IPS-18a (cell line): ENCODE data around the gene TSR1.

Experiments used
- H3K27ac ChIP-seq: one replicate; pipeline ENCODE4 v1.5.1; 2013; ENCODE audit warnings: low read length
- H3K27me3 ChIP-seq: one replicate; pipeline ENCODE4 v1.6.1; 2013; ENCODE audit warnings: mild to moderate bottlenecking, low read length; ENCODE audit not compliant: control insufficient read depth, insufficient read depth
- H3K36me3 ChIP-seq: one replicate; pipeline ENCODE4 v1.6.1; 2013; ENCODE audit warnings: low read depth, low read length; ENCODE audit not compliant: control insufficient read depth
- H3K4me1 ChIP-seq: one replicate; pipeline ENCODE4 v1.6.1; 2013; ENCODE audit warnings: low read depth, low read length; ENCODE audit not compliant: control insufficient read depth
- H3K4me3 ChIP-seq: one replicate; pipeline ENCODE4 v1.5.1; 2013; ENCODE audit warnings: low read length
- H3K9ac ChIP-seq: one replicate; pipeline ENCODE4 v1.6.1; 2013; ENCODE audit warnings: mild to moderate bottlenecking, low read length, moderate library complexity
- H3K9me3 ChIP-seq: one replicate; pipeline ENCODE4 v1.6.1; 2013; ENCODE audit warnings: low read depth, low read length; ENCODE audit not compliant: control insufficient read depth

The TSR1 gene

DNA sequence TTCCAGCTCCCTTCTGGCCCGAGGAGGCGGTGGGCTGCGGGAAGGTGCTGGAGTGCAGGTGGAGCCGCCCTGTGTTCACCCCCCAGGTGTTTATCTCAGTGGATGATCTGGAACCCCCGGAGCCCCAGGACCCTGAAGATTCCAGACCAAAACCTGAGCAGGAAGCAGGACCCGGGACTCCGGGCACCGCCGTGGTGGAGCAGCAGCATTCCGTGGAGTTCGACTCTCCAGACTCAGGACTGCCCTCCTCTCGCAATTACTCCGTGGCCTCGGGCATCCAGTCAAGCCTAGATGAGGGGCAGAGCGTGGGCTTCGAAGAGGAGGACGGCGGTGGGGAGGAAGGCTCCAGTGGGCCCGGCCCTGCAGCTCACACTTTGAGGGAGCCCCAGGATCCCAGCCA lies 39.1 kb upstream of the TSR1 start:
- Histone ChIP-seq H3K4me1 (no peaks in the 10 kb centered on the region), H3K9me3 (no peaks in the 10 kb centered on the region), H3K27me3 (no peaks in the 10 kb centered on the region), H3K9ac (no peak overlapping the region), H3K36me3 (no peaks in the 10 kb centered on the region), H3K27ac (no peak overlapping the region), H3K4me3 (no peak overlapping the region)

DNA sequence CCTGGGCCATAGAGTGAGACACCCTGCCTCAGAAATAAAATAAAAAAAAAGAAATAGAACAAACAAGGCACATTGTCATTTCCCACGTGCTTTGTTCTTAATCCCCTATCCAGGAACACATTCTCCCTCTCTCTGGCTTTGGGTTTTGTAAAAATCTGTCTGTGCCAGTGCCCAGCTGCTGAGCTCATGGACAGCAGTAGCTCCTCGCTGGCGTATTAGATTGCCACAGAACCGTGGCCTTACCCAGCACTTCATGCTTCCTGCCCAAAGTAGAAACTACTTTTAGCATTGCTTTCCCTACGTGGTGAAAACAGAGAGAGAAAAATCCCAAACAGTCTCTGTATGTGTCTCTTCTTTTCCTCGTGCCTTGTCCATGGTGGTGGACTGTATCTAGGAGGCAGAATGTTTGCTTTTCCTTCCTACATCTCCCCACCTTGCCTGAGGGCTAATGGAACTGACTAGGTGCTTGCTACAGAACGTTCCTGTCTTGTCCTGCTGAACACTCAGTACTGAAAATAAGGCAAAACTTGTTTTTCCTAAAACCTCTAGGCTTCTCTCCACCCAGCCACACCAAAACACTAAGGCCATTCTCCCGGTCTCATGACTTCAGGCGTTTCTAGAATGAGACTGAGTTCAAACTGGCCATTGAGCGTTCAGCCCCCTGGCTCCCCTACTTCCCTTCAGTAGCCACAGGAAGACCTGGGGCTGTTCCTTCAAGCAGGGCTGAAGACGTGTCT lies 38.5 kb upstream of the TSR1 start:
- Histone ChIP-seq H3K9me3 (no peaks in the 10 kb centered on the region), H3K9ac (no peak overlapping the region), H3K4me3 (no peak overlapping the region), H3K27ac (no peak overlapping the region), H3K4me1 (no peaks in the 10 kb centered on the region), H3K36me3 (no peaks in the 10 kb centered on the region), H3K27me3 (no peaks in the 10 kb centered on the region)

DNA sequence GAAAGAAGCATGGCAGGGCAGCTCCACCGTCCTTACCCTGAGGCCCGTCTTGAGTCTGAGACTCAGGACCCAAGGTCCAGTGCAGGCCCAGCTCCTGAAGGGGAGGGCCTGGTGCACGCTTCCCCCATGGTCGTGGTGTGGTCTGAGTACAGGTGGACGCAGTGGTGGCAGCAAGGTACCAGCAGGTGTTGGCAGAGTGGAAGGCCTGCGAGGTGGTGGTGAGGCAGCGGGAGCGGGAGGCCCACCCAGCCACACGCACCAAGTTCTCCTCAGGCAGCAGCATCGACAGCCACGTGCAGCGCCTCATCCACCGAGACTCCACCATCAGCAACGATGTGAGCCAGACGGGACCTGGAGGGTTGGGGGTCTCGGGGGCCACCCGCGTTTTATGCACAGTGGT lies 36.9 kb upstream of the TSR1 start:
- no peak overlapping the region for H3K4me3 ChIP-seq
- H3K4me1 ChIP-seq = no peaks in the 10 kb centered on the region
- H3K9me3 ChIP-seq = no peaks in the 10 kb centered on the region
- no peaks in the 10 kb centered on the region for H3K36me3 ChIP-seq
- H3K27ac ChIP-seq = no peak overlapping the region
- no peaks in the 10 kb centered on the region for H3K27me3 ChIP-seq
- H3K9ac ChIP-seq = no peak overlapping the region

DNA sequence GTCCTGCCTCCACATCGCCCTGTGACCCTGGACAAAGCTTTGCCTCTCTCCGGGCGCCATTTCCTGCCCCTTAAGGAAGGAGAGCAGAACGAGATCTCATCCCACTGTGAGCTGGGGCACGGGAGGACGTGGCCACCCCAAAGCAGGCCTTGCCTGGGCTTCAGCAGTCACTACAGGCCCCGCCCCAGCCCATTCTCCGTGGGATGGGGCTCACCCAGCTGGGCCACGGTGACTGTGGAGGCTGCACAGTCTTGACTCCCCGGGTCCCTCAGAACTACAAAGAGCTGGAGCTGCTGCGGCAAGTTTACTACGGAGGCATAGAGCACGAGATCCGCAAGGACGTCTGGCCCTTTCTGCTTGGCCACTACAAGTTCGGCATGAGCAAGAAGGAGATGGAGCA lies 36.4 kb upstream of the TSR1 start:
- Histone ChIP-seq H3K4me1 (no peaks in the 10 kb centered on the region), H3K4me3 (no peak overlapping the region), H3K27ac (no peak overlapping the region), H3K9ac (no peak overlapping the region), H3K27me3 (no peaks in the 10 kb centered on the region), H3K9me3 (no peaks in the 10 kb centered on the region), H3K36me3 (no peaks in the 10 kb centered on the region)

DNA sequence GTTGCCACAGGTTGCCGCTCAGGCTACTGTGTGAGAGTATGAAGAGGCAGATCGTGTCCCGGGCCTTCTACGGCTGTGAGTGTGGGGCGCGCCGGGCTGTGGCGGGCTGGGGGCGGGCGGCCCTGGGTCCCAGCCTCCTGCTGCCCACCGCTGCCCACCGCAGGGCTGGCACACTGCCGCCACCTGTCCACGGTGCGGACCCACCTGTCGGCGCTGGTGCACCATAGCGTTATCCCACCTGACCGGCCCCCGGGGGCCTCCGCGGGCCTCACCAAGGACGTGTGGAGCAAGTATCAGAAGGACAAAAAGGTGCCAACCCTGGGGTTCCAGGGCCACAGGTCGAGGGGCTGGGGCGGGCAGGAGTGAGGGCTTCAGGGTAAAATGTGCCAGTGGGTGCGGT lies 35.9 kb upstream of the TSR1 start:
- no peak overlapping the region for H3K9ac ChIP-seq
- no peaks in the 10 kb centered on the region for H3K9me3 ChIP-seq
- no peak overlapping the region for H3K4me3 ChIP-seq
- no peaks in the 10 kb centered on the region for H3K27me3 ChIP-seq
- H3K4me1 ChIP-seq = no peaks in the 10 kb centered on the region
- H3K27ac ChIP-seq = no peak overlapping the region
- H3K36me3 ChIP-seq = no peaks in the 10 kb centered on the region

DNA sequence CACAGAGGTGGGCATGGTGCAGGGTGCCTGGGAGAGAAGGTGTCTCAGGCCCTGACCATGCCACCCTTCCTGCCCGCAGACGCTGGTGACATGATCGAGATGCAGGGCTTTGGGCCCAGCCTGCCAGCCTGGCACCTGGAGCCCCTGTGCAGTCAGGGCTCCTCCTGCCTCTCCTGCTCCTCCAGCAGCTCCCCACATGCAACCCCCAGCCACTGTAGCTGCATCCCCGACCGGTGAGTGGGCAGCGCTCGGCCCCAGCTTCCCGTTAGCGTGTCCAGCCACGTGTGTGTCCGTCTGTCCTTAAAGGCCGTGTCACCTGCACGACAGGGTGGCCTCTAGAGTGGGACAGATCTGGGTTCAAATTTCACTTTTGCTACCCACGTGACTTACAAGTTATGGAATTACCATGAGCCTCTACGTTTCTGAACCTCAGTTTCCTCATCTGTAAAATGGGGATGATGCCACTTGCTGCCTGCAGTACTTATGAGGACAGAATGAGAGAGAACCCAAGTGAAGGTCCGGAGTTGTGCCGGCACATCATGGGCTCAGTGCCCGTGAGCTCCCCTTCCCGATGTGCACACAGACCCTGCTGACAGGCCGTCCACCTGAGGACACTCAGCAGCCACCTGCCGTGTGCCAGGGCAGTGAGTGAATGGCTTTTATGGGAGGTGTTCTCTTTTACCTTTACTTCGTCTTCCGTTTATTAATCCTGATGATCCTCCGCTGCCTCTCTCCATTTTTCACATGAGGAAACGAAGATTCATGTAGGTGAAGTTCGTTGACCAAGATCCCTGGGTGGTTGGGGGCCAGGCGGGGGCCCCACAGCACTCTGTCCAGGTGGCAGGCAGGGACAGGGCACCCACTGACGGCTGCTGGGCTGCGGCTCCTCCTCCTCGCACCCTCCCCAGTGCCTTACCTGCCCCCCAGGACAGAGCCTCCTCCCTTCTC lies 35.2 kb upstream of the TSR1 start:
- H3K36me3 ChIP-seq = no peaks in the 10 kb centered on the region
- no peak overlapping the region for H3K4me3 ChIP-seq
- no peak overlapping the region for H3K27ac ChIP-seq
- H3K9me3 ChIP-seq = no peaks in the 10 kb centered on the region
- H3K4me1 ChIP-seq = no peaks in the 10 kb centered on the region
- no peaks in the 10 kb centered on the region for H3K27me3 ChIP-seq
- H3K9ac ChIP-seq = no peak overlapping the region

DNA sequence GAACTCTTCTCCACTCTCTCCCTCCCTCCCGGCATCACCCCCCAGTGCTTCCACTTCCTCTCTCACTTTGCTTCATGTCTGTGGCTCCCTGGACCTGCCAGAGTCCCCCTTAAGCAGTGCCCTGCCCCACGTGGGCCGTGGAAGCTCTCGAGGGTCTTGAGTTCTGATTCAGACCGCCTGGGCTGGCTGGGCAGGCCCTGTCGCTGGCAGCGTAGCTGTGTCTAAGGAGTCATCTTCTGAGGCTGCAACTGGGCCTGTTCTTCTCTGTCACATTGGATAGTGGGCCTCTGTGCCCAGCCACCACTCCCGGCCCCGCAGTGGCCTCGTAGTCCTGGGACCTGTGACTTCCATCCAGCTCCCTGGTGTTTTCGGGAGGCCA lies 33.9 kb upstream of the TSR1 start:
- no peak overlapping the region for H3K9ac ChIP-seq
- H3K4me1 ChIP-seq = no peaks in the 10 kb centered on the region
- H3K4me3 ChIP-seq = no peak overlapping the region
- no peak overlapping the region for H3K27ac ChIP-seq
- H3K36me3 ChIP-seq = no peaks in the 10 kb centered on the region
- no peaks in the 10 kb centered on the region for H3K27me3 ChIP-seq
- H3K9me3 ChIP-seq = no peaks in the 10 kb centered on the region

DNA sequence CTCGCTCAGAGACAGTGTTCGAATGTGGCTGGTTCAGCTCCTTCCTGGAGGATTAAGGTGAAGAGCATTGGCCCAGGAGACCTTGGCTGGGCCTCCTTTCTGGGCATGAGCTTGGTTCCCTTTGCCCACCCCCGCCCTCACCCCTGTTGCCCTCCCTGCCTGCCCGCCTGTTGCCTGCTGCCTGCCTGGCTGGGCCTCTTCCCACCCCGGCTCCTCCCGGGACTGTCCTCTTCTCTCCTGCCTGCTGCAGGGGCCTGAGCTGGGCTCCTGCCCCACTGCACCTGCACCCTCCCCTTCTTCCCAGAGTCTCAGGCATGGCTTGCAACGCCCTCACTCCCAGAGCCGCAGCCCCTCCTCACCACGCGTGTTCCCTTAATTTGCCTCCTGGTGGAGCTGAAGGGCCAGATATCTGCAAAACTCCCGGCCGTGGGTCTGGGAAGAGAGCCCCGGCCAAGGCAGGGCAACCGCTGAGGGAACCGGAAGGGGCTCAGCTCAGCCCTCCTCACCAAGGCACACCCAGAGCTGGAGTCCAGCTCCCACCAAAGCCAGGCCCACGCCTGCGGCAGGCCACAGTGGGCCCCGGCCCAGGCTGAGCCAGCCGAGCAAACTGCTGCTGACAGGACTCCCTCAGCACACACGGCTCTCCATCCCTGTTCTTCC lies 33.4 kb upstream of the TSR1 start:
- no peaks in the 10 kb centered on the region for H3K9me3 ChIP-seq
- H3K36me3 ChIP-seq = no peaks in the 10 kb centered on the region
- H3K9ac ChIP-seq = no peak overlapping the region
- H3K27me3 ChIP-seq = no peaks in the 10 kb centered on the region
- H3K4me1 ChIP-seq = no peaks in the 10 kb centered on the region
- H3K27ac ChIP-seq = no peak overlapping the region
- no peak overlapping the region for H3K4me3 ChIP-seq

DNA sequence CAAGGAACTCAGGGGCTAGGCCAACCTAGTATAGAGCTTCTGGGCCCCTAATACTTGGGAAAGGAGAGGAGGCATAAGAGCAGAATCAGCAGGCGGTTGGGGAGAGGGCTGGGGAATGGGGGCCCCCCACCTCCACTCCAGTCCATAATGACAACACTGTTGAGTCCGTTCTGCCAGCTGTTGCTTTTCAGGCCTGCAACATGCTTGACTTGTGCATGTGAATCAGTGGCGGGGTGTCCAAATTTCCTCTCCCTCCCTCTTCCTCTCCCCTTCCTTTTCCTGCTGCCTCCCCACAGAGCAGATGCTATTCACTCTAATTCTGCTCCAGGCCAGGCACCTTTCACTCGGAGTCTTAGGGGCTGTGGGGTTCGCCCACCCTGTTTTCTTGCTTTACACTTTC lies 32.8 kb upstream of the TSR1 start:
- H3K9ac ChIP-seq = no peak overlapping the region
- H3K36me3 ChIP-seq = no peaks in the 10 kb centered on the region
- H3K9me3 ChIP-seq = no peaks in the 10 kb centered on the region
- H3K4me1 ChIP-seq = no peaks in the 10 kb centered on the region
- no peak overlapping the region for H3K4me3 ChIP-seq
- H3K27ac ChIP-seq = no peak overlapping the region
- no peaks in the 10 kb centered on the region for H3K27me3 ChIP-seq

DNA sequence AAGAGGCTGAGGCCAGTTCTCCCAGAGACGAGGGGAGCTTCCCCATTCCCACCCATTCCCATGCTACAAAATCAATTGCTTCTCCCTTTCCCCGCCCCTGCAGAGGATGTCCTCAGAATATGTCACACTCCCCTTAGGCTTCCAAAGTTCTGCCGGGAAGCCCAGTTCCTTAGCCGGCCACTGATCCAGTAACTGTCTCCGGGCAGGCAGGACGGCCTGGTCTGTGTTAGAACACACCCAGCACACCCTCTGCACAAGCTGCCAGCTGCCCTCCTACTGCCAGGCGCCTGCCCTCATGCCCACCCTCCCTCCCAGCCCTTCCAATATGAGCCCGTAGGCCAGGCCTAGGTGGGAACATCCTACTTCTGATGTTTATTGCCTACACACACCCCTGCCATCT lies 32.1 kb upstream of the TSR1 start:
- no peak overlapping the region for H3K27ac ChIP-seq
- H3K9me3 ChIP-seq = no peaks in the 10 kb centered on the region
- no peaks in the 10 kb centered on the region for H3K4me1 ChIP-seq
- peaks cover 2% of the 10 kb centered on the region for H3K36me3 ChIP-seq
- H3K27me3 ChIP-seq = no peaks in the 10 kb centered on the region
- no peak overlapping the region for H3K9ac ChIP-seq
- H3K4me3 ChIP-seq = no peak overlapping the region

DNA sequence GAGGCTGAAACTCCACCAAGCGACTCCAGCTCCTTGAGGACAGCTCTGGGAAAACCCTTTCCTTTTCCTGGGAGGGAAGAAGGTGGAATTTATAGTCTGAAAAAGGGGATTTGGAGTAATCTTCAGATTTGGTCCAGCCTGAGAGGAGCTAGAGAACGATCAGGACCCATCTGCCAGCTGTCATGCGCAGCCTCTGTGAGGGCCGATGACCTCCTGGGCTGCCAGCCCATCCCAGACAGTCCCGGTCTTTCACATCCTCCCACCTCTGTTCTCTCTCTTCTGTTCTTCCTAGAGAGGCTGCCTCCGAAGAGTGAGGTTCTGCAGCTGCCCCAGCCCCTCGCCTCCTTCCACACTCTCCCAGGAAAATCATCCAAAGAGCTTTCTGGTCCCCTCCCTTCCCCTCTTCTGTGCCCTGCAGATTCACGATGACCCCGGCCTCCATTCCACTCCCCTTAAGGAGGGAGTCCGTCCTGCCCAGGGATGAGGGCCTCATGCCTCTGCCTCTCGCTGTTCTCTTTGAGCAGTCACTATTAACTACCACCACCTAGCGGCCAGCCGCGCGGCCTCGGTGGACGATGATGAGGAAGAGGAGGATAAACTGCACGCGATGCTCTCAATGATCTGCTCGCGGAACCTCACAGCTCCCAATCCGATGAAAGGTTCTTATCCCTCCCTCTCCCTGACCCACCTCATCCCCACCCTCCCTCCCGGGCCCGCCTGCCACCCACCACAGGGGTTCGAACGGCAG lies 30.7 kb upstream of the TSR1 start:
- no peak overlapping the region for H3K4me3 ChIP-seq
- no peaks in the 10 kb centered on the region for H3K27me3 ChIP-seq
- H3K36me3 ChIP-seq = peaks cover 3% of the 10 kb centered on the region
- H3K9ac ChIP-seq = no peak overlapping the region
- H3K9me3 ChIP-seq = no peaks in the 10 kb centered on the region
- no peaks in the 10 kb centered on the region for H3K4me1 ChIP-seq
- no peak overlapping the region for H3K27ac ChIP-seq
